GM18505 (cell line): ENCODE data around the gene CLIC1.

Experiments used
- ATAC-seq: cut with Tn5 transposase; IDR thresholded peaks from one replicate; pipeline ENCODE4 v1.9.1; 2021; ENCODE audit not compliant: unreplicated experiment
- POLR2A ChIP-seq: IDR thresholded peaks from 4 replicates; pipeline ENCODE4 v1.6.1; 2011; ENCODE audit warnings: borderline replicate concordance; ENCODE audit not compliant: insufficient read depth, insufficient read length; ENCODE audit errors: extremely low read depth

Gene CLIC1

GRCh38 chr6:31728767-31729514, 7.4 kb downstream of the CLIC1 start, which contains the start of gene DDAH2:
DDAH2 (minus strand) TSS chr6:31729299; CDS start chr6:31729161, 138 bp downstream.
- ATAC-seq: no peak
- TF ChIP-seq POLR2A: no peak

- peak; percentile 57 for ATAC-seq
- TF ChIP-seq POLR2A: no peak
These were observed 8.3 kb downstream of the CLIC1 start for GRCh38 chr6:31727717-31728671.

GRCh38 chr6:31727034-31727716, 9.2 kb downstream of the CLIC1 start:
- peak; percentile 7 for ATAC-seq
- peak; percentile 51 for TF ChIP-seq POLR2A

GRCh38 chr6:31725502-31726350, 10.6 kb downstream of the CLIC1 start:
- no peak for TF ChIP-seq POLR2A
- ATAC-seq: no peak

- TF ChIP-seq POLR2A: no peak
These were observed 12.2 kb downstream of the CLIC1 start for GRCh38 chr6:31723980-31724691.

GRCh38 chr6:31723245-31723979, 12.9 kb downstream of the CLIC1 start, which contains the start of gene MPIG6B:
MPIG6B (plus strand) TSS chr6:31723373; CDS start chr6:31723384, 11 bp downstream.
- no peak for ATAC-seq
- no peak for TF ChIP-seq POLR2A

More at GRCh38 chr6:31723980-31724691, 12.2 kb downstream of the CLIC1 start:
- no peak for ATAC-seq

GRCh38 chr6:31722173-31722572, 14.2 kb downstream of the CLIC1 start:
- ATAC-seq: no peak

GRCh38 chr6:31721351-31722020, 14.8 kb downstream of the CLIC1 start, which contains the start of gene LY6G6C:
LY6G6C (minus strand) TSS chr6:31721746; CDS start chr6:31721679, 67 bp downstream.
- no peak for TF ChIP-seq POLR2A
- ATAC-seq: no peak

More at GRCh38 chr6:31722173-31722572, 14.2 kb downstream of the CLIC1 start:
- no peak for TF ChIP-seq POLR2A

GRCh38 chr6:31720196-31720770, 16.0 kb downstream of the CLIC1 start:
- no peak for ATAC-seq
- TF ChIP-seq POLR2A: no peak

GRCh38 chr6:31719001-31719400, 17.3 kb downstream of the CLIC1 start:
- no peak for ATAC-seq
- no peak for TF ChIP-seq POLR2A
